NT2/D1 (cell line): Measurements from ENCODE around the gene TNS1.

Experiments used
- SUZ12 ChIP-seq: IDR thresholded peaks from 2 replicates; pipeline ENCODE4 v1.6.1; 2011; ENCODE audit not compliant: insufficient read length, insufficient read depth; ENCODE audit errors: extremely low read depth
- YY1 ChIP-seq: IDR thresholded peaks from 2 replicates; pipeline ENCODE4 v1.6.1; 2011; ENCODE audit not compliant: insufficient read length, insufficient read depth
- ZNF274 ChIP-seq: IDR thresholded peaks from 2 replicates; pipeline ENCODE4 v1.6.1; 2011; ENCODE audit warnings: mild to moderate bottlenecking, low read depth, low read length

DNA sequence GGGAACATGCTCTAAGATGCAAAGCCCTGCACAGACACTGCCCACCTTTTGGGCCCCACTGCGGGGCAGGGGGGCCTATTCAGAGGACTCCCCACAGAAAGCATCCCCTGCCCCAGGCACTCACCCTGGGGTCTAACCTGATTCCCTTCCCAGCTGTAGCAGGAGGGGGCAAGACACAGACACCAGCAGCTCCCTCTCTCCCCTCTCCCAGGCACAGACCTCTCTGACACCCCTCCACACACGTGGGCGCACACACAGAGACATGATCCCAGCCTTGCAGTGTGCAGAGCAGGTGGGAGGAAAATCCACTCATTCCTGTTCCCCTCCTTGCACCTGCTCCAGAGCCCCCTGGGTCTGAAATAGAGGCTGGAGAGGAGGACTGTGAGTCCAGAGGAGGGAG lies 10.7 kb downstream of the TNS1 start:
- TF ChIP-seq YY1 (no peak), ZNF274 (no peak), SUZ12 (no peak)
